ENCODE measurements around the gene POLR2J. TPM values are rescaled to one million over a fixed set of nuclear protein-coding genes. Genes with fewer than 3 reads are reported as not detected.

The POLR2J gene
- total and polyA plus RNA-seq, 2 experiments from 2014 or later = 15.5 to 77.7 TPM

DNA sequence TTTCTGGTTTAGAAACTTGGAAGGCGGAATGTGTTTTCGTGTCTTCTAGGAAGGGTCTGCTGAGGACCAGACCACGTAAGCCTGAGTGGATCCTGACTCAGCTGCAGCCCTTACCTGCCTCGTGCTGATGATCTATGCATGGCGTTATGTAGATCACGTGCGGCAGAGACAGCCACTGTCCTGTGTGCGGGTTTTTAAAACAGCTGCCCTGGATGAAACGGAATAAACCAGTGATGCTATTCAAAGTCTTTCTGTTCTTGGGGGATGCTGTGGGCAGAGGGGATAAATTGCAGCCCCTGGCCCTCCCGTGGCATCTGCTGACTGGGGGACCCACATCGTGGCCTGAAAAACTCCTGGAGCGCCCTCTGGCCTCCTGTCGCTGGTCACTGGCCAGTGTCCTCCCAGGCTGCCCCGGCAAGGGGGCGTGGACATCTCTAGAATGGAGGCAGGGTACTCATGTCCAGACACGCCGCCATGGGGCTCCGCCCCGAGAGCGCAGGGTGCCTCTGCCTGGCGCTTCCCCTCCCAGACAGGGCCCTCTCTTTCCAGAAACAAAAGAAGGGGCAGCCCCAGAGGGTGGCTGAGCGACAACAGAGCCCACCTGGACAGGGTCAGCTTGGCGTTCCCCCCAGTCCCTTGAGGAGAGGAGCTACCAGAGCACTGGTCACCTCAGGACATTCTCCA, 27.2 kb downstream of the POLR2J start:
- in situ Hi-C loops (cut with MboI) = no loop called here
- 29 to 33% methylated on average over 20 to 23 of the region's 23 CpGs for WGBS, 2 experiments (ENCODE audit: low coverage in 1 of 2, low lambda C conversion rate in 2 of 2, missing lambda C conversion rate in 2 of 2)
- peak; percentile 33 for DNase-seq
- Histone ChIP-seq H3F3A (ENCODE audit: insufficient read depth) (no peaks in the 10 kb centered on the region), H3K27me3 (replicated peaks; ENCODE audit: insufficient read depth) (no peaks in the 10 kb centered on the region), H3K27ac (no peak overlapping the region), H3K4me3 (no peak overlapping the region), H4K20me1 (ENCODE audit: insufficient read depth) (no peaks in the 10 kb centered on the region), H2AFZ (no peak overlapping the region), H3K79me2 (ENCODE audit: insufficient read depth) (no peaks in the 10 kb centered on the region), H3K4me1 (ENCODE audit: insufficient read depth) (no peaks in the 10 kb centered on the region), H3K36me3 (ENCODE audit: low read depth) (no peaks in the 10 kb centered on the region), H3K9me3 (ENCODE audit: low read depth) (no peaks in the 10 kb centered on the region), H3K4me2 (ENCODE audit: unreplicated experiment) (no peak overlapping the region), H3K9ac (no peak overlapping the region), H3K9me2 (ENCODE audit: insufficient read depth) (no peaks in the 10 kb centered on the region)
- TF ChIP-seq EZH2 (IDR thresholded peaks at IDR 0.05; ENCODE audit: insufficient read depth, poor library complexity, severe bottlenecking) (no peak), EZH2phosphoT487 (IDR thresholded peaks at IDR 0.05; ENCODE audit: insufficient read depth, low read depth) (no peak)

DNA sequence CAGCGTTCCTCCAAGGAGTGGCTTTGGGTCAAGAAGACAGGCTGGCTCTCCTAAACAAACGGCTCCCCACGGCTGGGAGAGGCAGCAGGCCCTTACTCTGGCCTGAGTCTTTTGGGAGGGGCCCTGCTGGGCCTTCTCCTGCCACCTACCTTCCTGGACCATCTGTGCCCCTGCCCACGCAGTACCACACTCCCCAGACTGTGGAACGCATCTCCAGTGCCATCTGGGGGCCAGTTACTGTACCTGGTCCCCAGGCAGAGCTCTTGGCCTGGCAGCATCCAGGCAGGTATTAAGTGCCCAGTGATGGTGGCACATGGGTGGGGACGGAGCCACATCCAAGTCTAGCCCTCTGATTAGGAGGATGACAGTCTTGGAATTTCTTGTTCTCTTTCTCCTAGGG, 28.5 kb downstream of the POLR2J start:
- TF ChIP-seq EZH2 (IDR thresholded peaks at IDR 0.05; ENCODE audit: insufficient read depth, poor library complexity, severe bottlenecking) (no peak), EZH2phosphoT487 (IDR thresholded peaks at IDR 0.05; ENCODE audit: insufficient read depth, low read depth) (no peak)
- H3K9ac ChIP-seq = no peak overlapping the region
- H3K9me2 ChIP-seq (ENCODE audit: insufficient read depth) = no peaks in the 10 kb centered on the region
- 75 to 83% methylated on average over 6 of the region's 6 CpGs for WGBS, 2 experiments (ENCODE audit: low coverage in 1 of 2, low lambda C conversion rate in 2 of 2, missing lambda C conversion rate in 2 of 2)
- H3K9me3 ChIP-seq (ENCODE audit: low read depth) = no peaks in the 10 kb centered on the region
- in situ Hi-C loops (cut with MboI) = no loop called here
- H2AFZ ChIP-seq = no peak overlapping the region
- no peaks in the 10 kb centered on the region for H3K79me2 ChIP-seq (ENCODE audit: insufficient read depth)
- H3F3A ChIP-seq (ENCODE audit: insufficient read depth) = no peaks in the 10 kb centered on the region
- DNase-seq = no peak
- H3K27me3 ChIP-seq (replicated peaks; ENCODE audit: insufficient read depth) = no peaks in the 10 kb centered on the region
- no peak overlapping the region for H3K4me3 ChIP-seq
- H3K27ac ChIP-seq = no peak overlapping the region
- no peaks in the 10 kb centered on the region for H4K20me1 ChIP-seq (ENCODE audit: insufficient read depth)
- no peaks in the 10 kb centered on the region for H3K36me3 ChIP-seq (ENCODE audit: low read depth)
- H3K4me1 ChIP-seq (ENCODE audit: insufficient read depth) = no peaks in the 10 kb centered on the region
- H3K4me2 ChIP-seq (ENCODE audit: unreplicated experiment) = no peak overlapping the region

DNA sequence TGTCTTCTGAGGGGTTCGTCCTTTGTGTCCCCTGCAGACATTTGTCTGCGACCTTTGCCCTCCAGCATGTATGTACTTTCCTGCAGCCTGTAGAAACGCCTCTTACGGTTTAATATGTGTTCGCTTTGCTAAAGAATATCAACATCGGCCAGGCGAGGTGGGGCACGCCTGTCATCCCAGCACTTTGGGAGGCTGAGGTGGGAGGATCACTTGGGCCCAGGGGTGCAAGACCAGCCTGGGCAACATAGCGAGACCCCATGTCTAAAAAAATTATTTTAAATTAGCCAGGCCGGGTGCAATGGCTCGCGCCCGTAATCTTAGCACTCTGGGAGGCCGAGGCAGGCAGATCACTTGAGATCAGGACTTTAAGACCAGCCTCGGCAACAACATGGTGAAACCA, 29.6 kb downstream of the POLR2J start:
- Histone ChIP-seq H4K20me1 (ENCODE audit: insufficient read depth) (no peaks in the 10 kb centered on the region), H3K4me3 (no peak overlapping the region), H3K79me2 (ENCODE audit: insufficient read depth) (no peaks in the 10 kb centered on the region), H2AFZ (no peak overlapping the region), H3K27me3 (replicated peaks; ENCODE audit: insufficient read depth) (no peaks in the 10 kb centered on the region), H3K9me3 (ENCODE audit: low read depth) (no peaks in the 10 kb centered on the region), H3K9ac (no peak overlapping the region), H3K27ac (no peak overlapping the region), H3K9me2 (ENCODE audit: insufficient read depth) (no peaks in the 10 kb centered on the region), H3K4me1 (ENCODE audit: insufficient read depth) (no peaks in the 10 kb centered on the region), H3K36me3 (ENCODE audit: low read depth) (no peaks in the 10 kb centered on the region), H3K4me2 (ENCODE audit: unreplicated experiment) (no peak overlapping the region), H3F3A (ENCODE audit: insufficient read depth) (no peaks in the 10 kb centered on the region)
- WGBS, 2 experiments (ENCODE audit: low coverage in 1 of 2, low lambda C conversion rate in 2 of 2, missing lambda C conversion rate in 2 of 2) = 97% methylated on average over 15 of the region's 15 CpGs
- in situ Hi-C loops (cut with MboI) = no loop called here
- TF ChIP-seq EZH2phosphoT487 (IDR thresholded peaks at IDR 0.05; ENCODE audit: insufficient read depth, low read depth) (no peak), EZH2 (IDR thresholded peaks at IDR 0.05; ENCODE audit: insufficient read depth, poor library complexity, severe bottlenecking) (no peak)
- no peak for DNase-seq

DNA sequence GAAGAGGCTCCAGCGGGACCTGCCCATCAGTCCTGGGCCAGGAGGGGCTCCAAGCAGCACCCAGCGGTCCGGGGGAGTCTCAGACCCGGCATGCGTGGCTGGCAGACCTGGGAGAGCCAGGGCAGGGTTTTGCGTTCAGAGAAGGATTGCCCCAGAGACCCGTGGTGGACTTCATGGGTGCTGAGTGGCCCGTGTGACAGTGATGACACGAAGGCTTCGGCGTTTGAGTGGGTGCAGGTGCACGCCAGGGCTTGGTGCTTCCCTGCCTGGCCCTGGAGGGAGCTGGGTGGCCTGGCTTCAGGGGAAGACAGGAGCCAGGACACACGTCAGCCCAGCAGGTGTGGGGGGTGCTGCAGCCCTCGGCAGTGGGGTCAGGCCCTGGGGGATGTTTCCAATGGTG, 31.4 kb downstream of the POLR2J start:
- no peaks in the 10 kb centered on the region for H3K9me2 ChIP-seq (ENCODE audit: insufficient read depth)
- no peaks in the 10 kb centered on the region for H3K79me2 ChIP-seq (ENCODE audit: insufficient read depth)
- H3K4me2 ChIP-seq (ENCODE audit: unreplicated experiment) = no peak overlapping the region
- H3K9ac ChIP-seq = no peak overlapping the region
- no peaks in the 10 kb centered on the region for H3K4me1 ChIP-seq (ENCODE audit: insufficient read depth)
- no peaks in the 10 kb centered on the region for H3K9me3 ChIP-seq (ENCODE audit: low read depth)
- TF ChIP-seq EZH2phosphoT487 (IDR thresholded peaks at IDR 0.05; ENCODE audit: insufficient read depth, low read depth) = no peak
- no peak for TF ChIP-seq EZH2 (IDR thresholded peaks at IDR 0.05; ENCODE audit: insufficient read depth, poor library complexity, severe bottlenecking)
- H3K27me3 ChIP-seq (replicated peaks; ENCODE audit: insufficient read depth) = no peaks in the 10 kb centered on the region
- no peaks in the 10 kb centered on the region for H3F3A ChIP-seq (ENCODE audit: insufficient read depth)
- no peaks in the 10 kb centered on the region for H4K20me1 ChIP-seq (ENCODE audit: insufficient read depth)
- DNase-seq = no peak
- H2AFZ ChIP-seq = no peak overlapping the region
- H3K27ac ChIP-seq = no peak overlapping the region
- in situ Hi-C loops (cut with MboI) = no loop called here
- no peaks in the 10 kb centered on the region; the same call in 1 of the 2 replicates for H3K36me3 ChIP-seq (ENCODE audit: low read depth)
- 80 to 83% methylated on average over 14 of the region's 14 CpGs for WGBS, 2 experiments (ENCODE audit: low coverage in 1 of 2, low lambda C conversion rate in 2 of 2, missing lambda C conversion rate in 2 of 2)
- H3K4me3 ChIP-seq = no peak overlapping the region

Data from GM23248 (cell line).